SU-DHL-6 (cell line): ENCODE measurements around the gene ACHE.

Experiments
- H2AFZ ChIP-seq: fragments of 200-600 bp; sonication (generic); 2 replicates; pipeline ENCODE4 v1.6.1; 2014; ENCODE audit warnings: low read depth, mild to moderate bottlenecking, moderate library complexity, mixed read lengths, antibody characterized with exemption, low read length; ENCODE audit not compliant: severe bottlenecking
- H3F3A ChIP-seq: fragments of 200-600 bp; shearing (Covaris generic); 2 replicates; pipeline ENCODE4 v1.6.0; 2016; ENCODE audit warnings: antibody characterized with exemption, mild to moderate bottlenecking; ENCODE audit not compliant: insufficient read depth
- H3K27ac ChIP-seq: fragments of 200-600 bp; sonication (generic); 2 replicates; pipeline ENCODE4 v1.5.1; 2016; ENCODE audit warnings: low read depth, mild to moderate bottlenecking, low read length, moderate library complexity, mixed read lengths
- H3K27me3 ChIP-seq: fragments of 200-600 bp; sonication (generic), shearing (Covaris generic); 2 replicates; pipeline ENCODE4 v1.6.0; 2014; ENCODE audit warnings: mild to moderate bottlenecking, low read length
- H3K36me3 ChIP-seq: fragments of 200-600 bp; sonication (generic); 2 replicates; pipeline ENCODE4 v1.6.1; 2014; ENCODE audit warnings: mild to moderate bottlenecking, low read length, mixed read lengths
- H3K4me2 ChIP-seq: fragments of 300-600, 200-600 bp; shearing (Covaris generic), sonication (generic); 2 replicates; pipeline ENCODE4 v1.6.0; 2014; ENCODE audit warnings: low read length, low read depth, mild to moderate bottlenecking; ENCODE audit not compliant: poor library complexity, severe bottlenecking
- H3K4me3 ChIP-seq: fragments of 200-600 bp; sonication (generic); 2 replicates; pipeline ENCODE4 v1.5.1; 2014; ENCODE audit warnings: antibody characterized with exemption, low read length, mild to moderate bottlenecking, mixed read lengths; ENCODE audit not compliant: insufficient read depth, poor library complexity, severe bottlenecking
- H3K79me2 ChIP-seq: fragments of 200-600 bp; sonication (generic); 2 replicates; pipeline ENCODE4 v1.6.1; 2014; ENCODE audit warnings: mild to moderate bottlenecking, low read length, moderate library complexity; ENCODE audit not compliant: insufficient read depth
- H3K9ac ChIP-seq: fragments of 200-600 bp; sonication (generic); 2 replicates; pipeline ENCODE4 v1.7.0; 2014; ENCODE audit warnings: mild to moderate bottlenecking, low read length
- H3K9me2 ChIP-seq: fragments of 200-600 bp; sonication (generic); replicated peaks from 2 replicates; pipeline ENCODE4 v1.6.1; 2014; ENCODE audit warnings: low read length; ENCODE audit not compliant: insufficient read depth
- H3K9me3 ChIP-seq: fragments of 200-600 bp; sonication (generic); 2 replicates; pipeline ENCODE4 v1.6.1; 2014; ENCODE audit warnings: low read length, mixed read lengths; ENCODE audit not compliant: insufficient read depth
- H4K20me1 ChIP-seq: fragments of 200-600 bp; sonication (generic); 2 replicates; pipeline ENCODE4 v1.6.1; 2014; ENCODE audit warnings: low read depth, mild to moderate bottlenecking, antibody characterized with exemption, low read length, moderate library complexity, mixed read lengths
- CTCF ChIP-seq: fragments of 200-600 bp; sonication (generic); IDR thresholded peaks from one replicate; pipeline ENCODE4 v1.5.1; 2017; ENCODE audit warnings: antibody characterized with exemption, mild to moderate bottlenecking, low read length, moderate library complexity; ENCODE audit not compliant: insufficient read depth, poor library complexity, severe bottlenecking
- EZH2phosphoT487 ChIP-seq: fragments of 200-600 bp; sonication (generic), shearing (Covaris generic); conservative IDR thresholded peaks from 2 replicates; pipeline ENCODE4 v1.6.1; 2018; ENCODE audit warnings: mild to moderate bottlenecking, antibody characterized with exemption, low read length, moderate library complexity, mixed read lengths

Gene ACHE

GRCh38 chr7:100879685-100880261 lies 15.9 kb downstream of the ACHE start:
- Histone ChIP-seq H3K4me3 (no peak overlapping the region), H3K27ac (no peak overlapping the region), H3K36me3 (peaks cover 30% of the 10 kb centered on the region), H4K20me1 (peaks cover 21% of the 10 kb centered on the region; the same call in 1 of the 2 replicates), H3K79me2 (peaks cover 81% of the 10 kb centered on the region), H3K9me3 (no peaks in the 10 kb centered on the region), H3K27me3 (no peaks in the 10 kb centered on the region), H3F3A (no peaks in the 10 kb centered on the region; the same call in 1 of the 2 replicates), H3K9me2 (no peaks in the 10 kb centered on the region), H2AFZ (no peak overlapping the region), H3K9ac (no peak overlapping the region), H3K4me2 (no peak overlapping the region)
- TF ChIP-seq EZH2phosphoT487 (no peak), CTCF (no peak)

GRCh38 chr7:100878685-100879084 lies 17.0 kb downstream of the ACHE start:
- Histone ChIP-seq H3K9ac (no peak overlapping the region), H3K4me2 (no peak overlapping the region)

GRCh38 chr7:100878013-100878412 lies 17.7 kb downstream of the ACHE start:
- Histone ChIP-seq H3K4me2 (peak overlapping the region; percentile 83), H3K27me3 (no peaks in the 10 kb centered on the region), H4K20me1 (peaks cover 21% of the 10 kb centered on the region; the same call in 1 of the 2 replicates), H3K9ac (no peak overlapping the region), H3K4me3 (no peak overlapping the region), H3F3A (no peaks in the 10 kb centered on the region), H2AFZ (no peak overlapping the region), H3K9me2 (no peaks in the 10 kb centered on the region), H3K79me2 (peaks cover 75% of the 10 kb centered on the region), H3K27ac (no peak overlapping the region), H3K9me3 (no peaks in the 10 kb centered on the region), H3K36me3 (peaks cover 19% of the 10 kb centered on the region)
- TF ChIP-seq EZH2phosphoT487 = no peak
- TF ChIP-seq CTCF = no peak

More at GRCh38 chr7:100878685-100879084, 17.0 kb downstream of the ACHE start:
- Histone ChIP-seq H3K79me2 (peaks cover 81% of the 10 kb centered on the region), H3K36me3 (peaks cover 26% of the 10 kb centered on the region), H3K27ac (no peak overlapping the region), H4K20me1 (peaks cover 21% of the 10 kb centered on the region; the same call in 1 of the 2 replicates), H3K9me2 (no peaks in the 10 kb centered on the region), H3K9me3 (no peaks in the 10 kb centered on the region), H3K4me3 (no peak overlapping the region), H3K27me3 (no peaks in the 10 kb centered on the region), H2AFZ (no peak overlapping the region), H3F3A (no peaks in the 10 kb centered on the region)
- TF ChIP-seq EZH2phosphoT487 (no peak), CTCF (no peak)
